Right lobe of liver (tissue), 4 donors: ENCODE results near the gene PDGFB.

Experiments used
- POLR2A ChIP-seq: fragments of 450-650 bp; IDR thresholded peaks from one replicate; pipeline ENCODE4 v1.6.1; 2017; ENCODE audit warnings: antibody characterized with exemption, mild to moderate bottlenecking
- TF ChIP-seq, protein P1 (sequence below), 4 donors: fragments of 200-600 bp in 3 of 4; fragments of 450-650 bp in 1 of 4; IDR thresholded peaks; one replicate each; pipeline versions ENCODE4 v1.5.1 to v1.8.0; 2016 to 2022; ENCODE audit warnings: antibody characterized with exemption in 4 of 4, mild to moderate bottlenecking in 2 of 4
- donor health status: DM: no; HTN: no; CAD: no.
- donor health status: DM: no; HTN: no; CAD: no.
- donor health status: DM: no; HTN: yes; CAD: no.

DNA sequence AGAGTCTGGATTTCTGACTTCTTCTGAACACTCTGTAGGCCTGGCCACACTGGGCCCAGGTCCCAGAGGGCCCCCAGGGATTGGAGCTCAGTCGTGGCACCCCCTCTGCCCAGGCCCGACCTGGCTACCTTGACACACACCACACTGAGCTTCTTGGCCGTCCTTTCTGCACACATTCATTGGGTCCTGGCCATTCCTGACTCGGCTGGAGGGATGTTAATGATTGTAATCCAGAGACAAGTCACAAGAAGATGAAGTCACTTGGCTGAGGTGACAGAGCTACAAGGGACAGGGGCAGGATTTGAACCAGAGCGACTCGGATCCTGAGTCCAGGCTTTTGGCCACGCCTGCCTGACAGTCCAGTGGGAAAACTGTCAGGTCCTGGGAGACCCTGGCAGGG is 23.9 kb upstream of the PDGFB start:
- TF ChIP-seq POLR2A = no peak
- TF ChIP-seq, protein P1, sequence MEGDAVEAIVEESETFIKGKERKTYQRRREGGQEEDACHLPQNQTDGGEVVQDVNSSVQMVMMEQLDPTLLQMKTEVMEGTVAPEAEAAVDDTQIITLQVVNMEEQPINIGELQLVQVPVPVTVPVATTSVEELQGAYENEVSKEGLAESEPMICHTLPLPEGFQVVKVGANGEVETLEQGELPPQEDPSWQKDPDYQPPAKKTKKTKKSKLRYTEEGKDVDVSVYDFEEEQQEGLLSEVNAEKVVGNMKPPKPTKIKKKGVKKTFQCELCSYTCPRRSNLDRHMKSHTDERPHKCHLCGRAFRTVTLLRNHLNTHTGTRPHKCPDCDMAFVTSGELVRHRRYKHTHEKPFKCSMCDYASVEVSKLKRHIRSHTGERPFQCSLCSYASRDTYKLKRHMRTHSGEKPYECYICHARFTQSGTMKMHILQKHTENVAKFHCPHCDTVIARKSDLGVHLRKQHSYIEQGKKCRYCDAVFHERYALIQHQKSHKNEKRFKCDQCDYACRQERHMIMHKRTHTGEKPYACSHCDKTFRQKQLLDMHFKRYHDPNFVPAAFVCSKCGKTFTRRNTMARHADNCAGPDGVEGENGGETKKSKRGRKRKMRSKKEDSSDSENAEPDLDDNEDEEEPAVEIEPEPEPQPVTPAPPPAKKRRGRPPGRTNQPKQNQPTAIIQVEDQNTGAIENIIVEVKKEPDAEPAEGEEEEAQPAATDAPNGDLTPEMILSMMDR (IDR thresholded peaks at IDR 0.05) = no peak
